GM18870 (cell line): Measurements from ENCODE around the gene NPBWR2.

ENCODE experiments used
- ATAC-seq: cut with Tn5 transposase; IDR thresholded peaks from one replicate; pipeline ENCODE4 v1.9.1; 2021; ENCODE audit warnings: moderate library complexity; ENCODE audit not compliant: unreplicated experiment

Gene NPBWR2

GRCh38 chr20:64105846-64106434 lies 1.4 kb downstream of the NPBWR2 start:
- no peak for ATAC-seq

GRCh38 chr20:64104667-64105451 lies 2.5 kb downstream of the NPBWR2 start:
- no peak for ATAC-seq

GRCh38 chr20:64103871-64104666 lies 3.3 kb downstream of the NPBWR2 start:
- ATAC-seq = no peak

GRCh38 chr20:64102647-64103354 lies 4.6 kb downstream of the NPBWR2 start:
- ATAC-seq = no peak

GRCh38 chr20:64101731-64102621 lies 5.4 kb downstream of the NPBWR2 start:
- ATAC-seq = no peak

GRCh38 chr20:64100946-64101688 lies 6.2 kb downstream of the NPBWR2 start:
- ATAC-seq = no peak

- ATAC-seq = no peak
Measured at GRCh38 chr20:64100566-64100888, 6.8 kb downstream of the NPBWR2 start.

- no peak for ATAC-seq
Measured at GRCh38 chr20:64099880-64100565, 7.3 kb downstream of the NPBWR2 start.

GRCh38 chr20:64099086-64099786 lies 8.1 kb downstream of the NPBWR2 start:
- no peak for ATAC-seq

GRCh38 chr20:64098471-64099013 lies 8.8 kb downstream of the NPBWR2 start:
- no peak for ATAC-seq

- ATAC-seq = no peak
Measured at GRCh38 chr20:64096535-64096934, 10.8 kb downstream of the NPBWR2 start.

GRCh38 chr20:64095927-64096326 lies 11.4 kb downstream of the NPBWR2 start:
- ATAC-seq = no peak

GRCh38 chr20:64095455-64095854 lies 11.9 kb downstream of the NPBWR2 start:
- no peak for ATAC-seq

GRCh38 chr20:64093013-64093503 lies 14.3 kb downstream of the NPBWR2 start:
- no peak for ATAC-seq

- ATAC-seq = no peak
Measured at GRCh38 chr20:64092258-64093012, 14.9 kb downstream of the NPBWR2 start.

GRCh38 chr20:64091770-64092169 lies 15.6 kb downstream of the NPBWR2 start:
- no peak for ATAC-seq

GRCh38 chr20:64091340-64091739 lies 16.0 kb downstream of the NPBWR2 start:
- ATAC-seq = no peak
